ENCODE data around the gene IL1RAPL2. TPM values are rescaled to one million over a fixed set of nuclear protein-coding genes. Genes with fewer than 3 reads are reported as not detected.

Gene IL1RAPL2
- polyA plus RNA-seq, 1 donor = 0.16 TPM

DNA sequence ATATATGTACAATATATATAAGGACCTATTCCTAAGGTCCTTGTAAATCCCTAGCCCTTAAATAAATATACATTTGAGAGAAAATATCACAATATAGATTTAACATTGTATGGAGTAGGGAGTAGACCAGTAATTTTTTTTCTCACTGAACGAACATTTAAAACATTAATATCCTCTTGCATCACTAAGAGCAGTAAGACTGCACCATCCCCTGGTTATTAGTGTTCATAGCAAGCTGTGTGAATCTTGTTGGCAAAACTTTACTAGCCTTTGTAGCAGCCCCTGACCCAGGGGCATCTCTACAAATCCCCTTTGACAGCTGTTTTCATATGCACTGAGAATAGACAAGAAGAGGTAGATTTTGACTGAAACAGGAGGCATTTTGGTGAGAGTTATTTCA is 146.5 kb downstream of the IL1RAPL2 start:
- no CpG with 5 or more reads among the region's 1 CpG for WGBS (ENCODE audit: insufficient coverage, low lambda C conversion rate)

DNA sequence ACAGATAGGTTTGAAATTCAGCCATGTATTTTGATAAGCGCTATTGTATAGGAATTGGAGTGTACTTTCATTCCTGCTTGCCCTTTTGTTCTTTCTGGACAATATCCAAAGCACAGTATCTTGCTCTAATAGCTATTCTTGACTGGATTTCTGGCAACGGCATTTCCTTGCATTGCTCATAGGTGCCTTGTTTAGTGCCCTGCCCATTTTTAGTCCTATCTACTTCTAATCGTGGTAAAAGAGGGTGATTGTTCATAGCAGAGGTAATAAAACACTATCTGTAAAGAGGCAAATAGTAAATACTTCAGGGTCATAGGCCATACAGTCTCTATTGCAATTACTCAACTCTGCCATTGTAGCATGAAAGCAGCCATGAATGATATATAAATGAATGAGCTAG is 155.9 kb downstream of the IL1RAPL2 start:
- Histone ChIP-seq H3K27me3 (ENCODE audit: control insufficient read depth, insufficient read depth, low read length) (no peaks in the 10 kb centered on the region), H3K27ac (ENCODE audit: low read length) (no peak overlapping the region), H3K9me3 (ENCODE audit: control insufficient read depth, low read depth, low read length) (no peaks in the 10 kb centered on the region), H3K4me1 (ENCODE audit: control insufficient read depth, insufficient read depth, low read length) (no peaks in the 10 kb centered on the region), H3K4me3 (ENCODE audit: low read length) (no peak overlapping the region), H3K36me3 (ENCODE audit: control insufficient read depth, insufficient read depth, low read length) (no peaks in the 10 kb centered on the region)
- no CpG with 5 or more reads among the region's 3 CpGs for WGBS (ENCODE audit: insufficient coverage, low lambda C conversion rate)
- peak; percentile 4 to 6 for DNase-seq

More for the DNA sequence above, 146.5 kb downstream of the IL1RAPL2 start:
- Histone ChIP-seq H3K36me3 (ENCODE audit: control insufficient read depth, insufficient read depth, low read length) (no peaks in the 10 kb centered on the region), H3K4me3 (ENCODE audit: low read length) (no peak overlapping the region), H3K9me3 (ENCODE audit: control insufficient read depth, low read depth, low read length) (no peaks in the 10 kb centered on the region), H3K4me1 (ENCODE audit: control insufficient read depth, insufficient read depth, low read length) (no peaks in the 10 kb centered on the region), H3K27ac (ENCODE audit: low read length) (no peak overlapping the region), H3K27me3 (ENCODE audit: control insufficient read depth, insufficient read depth, low read length) (no peaks in the 10 kb centered on the region)
- no peak for DNase-seq

DNA sequence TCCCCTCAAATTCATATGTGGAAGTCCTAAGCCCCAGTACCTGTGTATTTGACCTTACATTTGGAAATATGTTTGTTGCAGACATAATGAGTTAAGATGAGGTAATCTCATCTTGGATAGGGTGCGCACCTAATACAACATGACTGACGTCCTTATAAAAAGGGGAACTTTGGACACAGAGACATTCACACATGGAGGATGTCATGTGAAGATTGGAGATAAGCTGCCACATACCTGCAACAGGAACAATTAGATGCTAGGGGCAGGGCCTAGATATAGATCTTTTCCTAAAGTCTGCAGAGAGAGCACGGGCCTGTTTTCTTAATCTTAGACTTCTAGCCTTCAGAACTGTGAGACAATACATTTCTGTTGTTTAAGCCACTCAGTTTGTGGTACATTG is 162.5 kb downstream of the IL1RAPL2 start:
- no peaks in the 10 kb centered on the region for H3K9me3 ChIP-seq (ENCODE audit: control insufficient read depth, low read depth, low read length)
- DNase-seq = no peak
- no peaks in the 10 kb centered on the region for H3K4me1 ChIP-seq (ENCODE audit: control insufficient read depth, insufficient read depth, low read length)
- H3K36me3 ChIP-seq (ENCODE audit: control insufficient read depth, insufficient read depth, low read length) = no peaks in the 10 kb centered on the region
- no peak overlapping the region for H3K27ac ChIP-seq (ENCODE audit: low read length)
- no peaks in the 10 kb centered on the region for H3K27me3 ChIP-seq (ENCODE audit: control insufficient read depth, insufficient read depth, low read length)
- H3K4me3 ChIP-seq (ENCODE audit: low read length) = no peak overlapping the region
- WGBS (ENCODE audit: insufficient coverage, low lambda C conversion rate) = no CpG with 5 or more reads among the region's 3 CpGs

DNA sequence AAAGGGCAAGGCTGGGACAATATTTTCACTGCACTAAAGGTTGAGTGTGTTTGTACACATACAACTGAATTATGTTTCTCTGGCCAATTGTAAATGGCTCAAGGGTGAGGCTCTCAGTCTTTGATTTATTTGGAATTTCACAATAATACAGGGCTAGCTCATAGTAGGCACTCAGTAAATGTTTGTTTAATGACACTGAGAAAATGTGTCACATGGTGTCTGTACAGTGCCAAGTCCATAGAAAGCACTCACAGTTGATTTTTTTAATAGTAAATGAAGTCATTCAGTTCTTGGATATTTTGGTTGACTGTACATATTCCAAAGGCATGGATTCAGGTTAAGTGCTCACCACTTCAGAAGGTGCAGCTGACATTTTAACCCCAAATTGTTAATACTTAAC is 176.4 kb downstream of the IL1RAPL2 start:
- Histone ChIP-seq H3K27ac (ENCODE audit: low read length) (no peak overlapping the region), H3K27me3 (ENCODE audit: control insufficient read depth, insufficient read depth, low read length) (no peaks in the 10 kb centered on the region), H3K36me3 (ENCODE audit: control insufficient read depth, insufficient read depth, low read length) (no peaks in the 10 kb centered on the region), H3K4me1 (ENCODE audit: control insufficient read depth, insufficient read depth, low read length) (no peaks in the 10 kb centered on the region), H3K9me3 (ENCODE audit: control insufficient read depth, low read depth, low read length) (no peaks in the 10 kb centered on the region), H3K4me3 (ENCODE audit: low read length) (no peak overlapping the region)
- DNase-seq = no peak

- no peak overlapping the region for H3K4me3 ChIP-seq (ENCODE audit: low read length)
- no peaks in the 10 kb centered on the region for H3K9me3 ChIP-seq (ENCODE audit: control insufficient read depth, low read depth, low read length)
- no peaks in the 10 kb centered on the region for H3K36me3 ChIP-seq (ENCODE audit: control insufficient read depth, insufficient read depth, low read length)
- no peak for DNase-seq
- no peaks in the 10 kb centered on the region for H3K4me1 ChIP-seq (ENCODE audit: control insufficient read depth, insufficient read depth, low read length)
- no peaks in the 10 kb centered on the region for H3K27me3 ChIP-seq (ENCODE audit: control insufficient read depth, insufficient read depth, low read length)
- no CpG with 5 or more reads among the region's 1 CpG for WGBS (ENCODE audit: insufficient coverage, low lambda C conversion rate)
- H3K27ac ChIP-seq (ENCODE audit: low read length) = no peak overlapping the region
Measured at GRCh38 chrX:104745152-104745551, 179.2 kb downstream of the IL1RAPL2 start.

DNA sequence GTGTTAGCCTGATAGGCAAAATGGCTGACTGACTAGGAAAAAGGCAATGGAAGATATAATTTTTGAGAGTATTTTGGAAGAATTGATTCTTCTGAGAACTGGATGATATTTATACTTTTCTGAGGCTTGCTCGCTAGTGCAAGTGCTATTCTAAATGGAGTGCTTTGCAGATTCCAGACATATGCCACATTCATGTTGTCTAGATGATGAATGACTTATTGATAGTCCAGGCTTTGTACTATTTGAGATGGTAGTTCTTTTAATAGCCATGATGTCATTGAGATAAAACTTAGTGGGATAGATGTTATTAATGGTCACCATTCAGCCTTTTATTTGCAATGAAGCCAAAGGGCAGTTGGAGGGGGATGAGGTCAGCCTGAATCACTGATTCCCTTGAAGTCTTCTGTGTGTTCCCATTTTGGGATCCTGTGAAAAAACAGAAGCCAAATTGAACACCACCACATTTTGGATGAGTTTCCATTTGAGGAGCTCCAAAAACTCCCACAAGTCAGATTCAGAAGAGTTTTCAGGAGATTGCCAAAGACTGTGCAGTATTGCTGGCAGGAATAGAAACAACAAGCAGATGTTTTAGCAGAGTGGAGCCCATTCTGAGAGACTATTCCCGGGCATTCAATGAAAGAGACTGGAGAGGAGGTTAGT is 184.1 kb downstream of the IL1RAPL2 start:
- peak in 1 of 2 donors; percentile 1 for DNase-seq
- no peaks in the 10 kb centered on the region for H3K36me3 ChIP-seq (ENCODE audit: control insufficient read depth, insufficient read depth, low read length)
- H3K27ac ChIP-seq (ENCODE audit: low read length) = no peak overlapping the region
- H3K9me3 ChIP-seq (ENCODE audit: control insufficient read depth, low read depth, low read length) = no peaks in the 10 kb centered on the region
- H3K4me3 ChIP-seq (ENCODE audit: low read length) = no peak overlapping the region
- no peaks in the 10 kb centered on the region for H3K27me3 ChIP-seq (ENCODE audit: control insufficient read depth, insufficient read depth, low read length)
- WGBS (ENCODE audit: insufficient coverage, low lambda C conversion rate) = no CpG with 5 or more reads among the region's 2 CpGs
- H3K4me1 ChIP-seq (ENCODE audit: control insufficient read depth, insufficient read depth, low read length) = no peaks in the 10 kb centered on the region

DNA sequence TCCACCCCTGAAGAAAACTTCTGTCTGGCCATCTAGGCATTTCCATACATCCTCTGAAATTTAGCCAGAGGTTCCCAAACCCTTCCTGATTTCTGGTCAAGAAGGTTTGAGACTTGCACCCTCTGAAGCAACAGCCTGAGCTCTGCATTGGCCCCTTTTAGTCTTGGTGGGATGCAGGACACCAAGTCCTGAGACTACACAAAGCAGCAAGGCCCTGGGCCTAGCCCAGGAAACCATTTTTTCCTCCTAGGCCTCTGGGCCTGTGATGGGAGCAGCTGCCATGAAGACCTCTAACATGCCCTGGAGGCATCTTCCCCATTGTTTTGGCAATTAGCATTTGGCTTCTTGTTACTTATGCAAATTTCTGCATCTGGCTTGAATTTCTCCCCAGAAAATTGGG is 196.6 kb downstream of the IL1RAPL2 start:
- H3K4me1 ChIP-seq (ENCODE audit: control insufficient read depth, insufficient read depth, low read length) = no peaks in the 10 kb centered on the region
- no peak for DNase-seq
- no peaks in the 10 kb centered on the region for H3K27me3 ChIP-seq (ENCODE audit: control insufficient read depth, insufficient read depth, low read length)
- no peaks in the 10 kb centered on the region for H3K9me3 ChIP-seq (ENCODE audit: control insufficient read depth, low read depth, low read length)
- H3K36me3 ChIP-seq (ENCODE audit: control insufficient read depth, insufficient read depth, low read length) = no peaks in the 10 kb centered on the region
- no peak overlapping the region for H3K4me3 ChIP-seq (ENCODE audit: low read length)
- H3K27ac ChIP-seq (ENCODE audit: low read length) = no peak overlapping the region

- no peaks in the 10 kb centered on the region for H3K4me1 ChIP-seq (ENCODE audit: control insufficient read depth, insufficient read depth, low read length)
- DNase-seq = no peak
- H3K27me3 ChIP-seq (ENCODE audit: control insufficient read depth, insufficient read depth, low read length) = no peaks in the 10 kb centered on the region
- H3K36me3 ChIP-seq (ENCODE audit: control insufficient read depth, insufficient read depth, low read length) = no peaks in the 10 kb centered on the region
- H3K9me3 ChIP-seq (ENCODE audit: control insufficient read depth, low read depth, low read length) = no peaks in the 10 kb centered on the region
- no peak overlapping the region for H3K27ac ChIP-seq (ENCODE audit: low read length)
- H3K4me3 ChIP-seq (ENCODE audit: low read length) = no peak overlapping the region
Measured at GRCh38 chrX:104789784-104790183, 223.8 kb downstream of the IL1RAPL2 start.

DNA sequence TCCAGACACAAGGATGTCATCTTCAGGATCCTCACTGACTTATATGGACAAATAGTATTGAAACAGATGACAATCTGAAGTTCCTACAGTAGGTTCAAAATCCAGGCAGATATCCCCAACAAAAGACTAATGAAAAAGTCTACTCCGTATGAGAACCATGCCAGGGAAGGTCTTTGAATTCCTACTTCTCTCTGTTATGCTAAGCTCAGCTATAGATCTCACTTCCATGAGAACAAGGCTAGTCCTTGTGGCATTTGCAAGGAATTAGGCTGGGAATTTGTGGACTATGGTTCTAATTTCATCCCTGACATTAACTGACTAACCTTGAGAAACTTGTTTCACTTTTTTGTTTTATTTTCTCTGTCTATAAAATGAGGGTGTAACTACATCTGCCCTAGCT is 229.8 kb downstream of the IL1RAPL2 start:
- no peaks in the 10 kb centered on the region for H3K27me3 ChIP-seq (ENCODE audit: control insufficient read depth, insufficient read depth, low read length)
- no CpG with 5 or more reads among the region's 1 CpG for WGBS (ENCODE audit: insufficient coverage, low lambda C conversion rate)

DNA sequence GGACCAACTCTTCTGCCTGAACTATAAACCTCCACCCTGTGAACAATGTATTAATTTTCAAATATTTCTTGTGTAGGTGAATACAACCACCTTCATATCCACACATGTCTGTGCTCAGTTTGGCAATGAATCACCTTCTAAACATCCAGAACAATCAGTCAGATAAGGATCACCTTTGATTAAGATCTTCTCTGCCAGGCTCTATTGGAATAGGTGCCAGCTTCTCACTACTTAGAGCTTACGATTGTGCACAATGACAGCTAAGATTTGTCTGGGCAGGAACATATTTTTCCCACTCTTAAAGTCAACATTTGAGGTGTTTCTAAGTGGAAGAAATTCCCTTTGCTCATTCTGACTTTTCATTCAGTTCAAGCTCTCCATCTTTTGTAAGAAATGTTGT is 237.2 kb downstream of the IL1RAPL2 start:
- no peak for DNase-seq
- Histone ChIP-seq H3K36me3 (ENCODE audit: control insufficient read depth, insufficient read depth, low read length) (no peaks in the 10 kb centered on the region), H3K27ac (ENCODE audit: low read length) (no peak overlapping the region), H3K27me3 (ENCODE audit: control insufficient read depth, insufficient read depth, low read length) (no peaks in the 10 kb centered on the region), H3K4me3 (ENCODE audit: low read length) (no peak overlapping the region), H3K4me1 (ENCODE audit: control insufficient read depth, insufficient read depth, low read length) (no peaks in the 10 kb centered on the region), H3K9me3 (ENCODE audit: control insufficient read depth, low read depth, low read length) (no peaks in the 10 kb centered on the region)
- WGBS (ENCODE audit: insufficient coverage, low lambda C conversion rate) = no CpG with 5 or more reads among the region's 1 CpG

More for the DNA sequence above, 229.8 kb downstream of the IL1RAPL2 start:
- Histone ChIP-seq H3K4me1 (ENCODE audit: control insufficient read depth, insufficient read depth, low read length) (no peaks in the 10 kb centered on the region), H3K9me3 (ENCODE audit: control insufficient read depth, low read depth, low read length) (no peaks in the 10 kb centered on the region), H3K27ac (ENCODE audit: low read length) (no peak overlapping the region), H3K4me3 (ENCODE audit: low read length) (no peak overlapping the region), H3K36me3 (ENCODE audit: control insufficient read depth, insufficient read depth, low read length) (no peaks in the 10 kb centered on the region)
- no peak for DNase-seq

DNA sequence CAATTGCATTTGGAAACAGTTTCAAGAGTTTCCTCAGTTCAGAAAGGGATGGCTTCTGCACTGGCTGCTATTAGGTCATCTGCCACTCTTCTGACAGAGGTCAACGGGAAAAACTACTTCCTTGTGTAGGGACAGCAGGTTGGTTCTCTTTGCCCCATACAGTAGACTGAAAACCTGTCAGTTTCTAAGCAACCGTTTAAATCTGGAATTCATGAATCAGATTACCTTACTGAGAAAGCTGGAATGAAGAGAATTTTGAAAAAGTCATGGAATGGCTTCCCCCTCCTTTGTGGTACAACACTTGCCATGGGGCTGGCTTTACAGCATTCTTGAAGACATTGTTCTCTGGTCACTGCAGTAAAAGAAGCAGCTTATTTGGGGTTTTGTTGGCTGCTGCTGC is 240.3 kb downstream of the IL1RAPL2 start:
- whole genome bisulfite sequencing (ENCODE audit: insufficient coverage, low lambda C conversion rate) = no CpG with 5 or more reads among the region's 2 CpGs
- Histone ChIP-seq H3K27me3 (ENCODE audit: control insufficient read depth, insufficient read depth, low read length) (no peaks in the 10 kb centered on the region), H3K4me1 (ENCODE audit: control insufficient read depth, insufficient read depth, low read length) (no peaks in the 10 kb centered on the region), H3K4me3 (ENCODE audit: low read length) (no peak overlapping the region), H3K27ac (ENCODE audit: low read length) (no peak overlapping the region), H3K9me3 (ENCODE audit: control insufficient read depth, low read depth, low read length) (no peaks in the 10 kb centered on the region), H3K36me3 (ENCODE audit: control insufficient read depth, insufficient read depth, low read length) (no peaks in the 10 kb centered on the region)
- no peak for DNase-seq

Data from large intestine (tissue), 3 donors.